Panc1 (cell line): ENCODE results near the gene IFNAR2. TPM values are rescaled to one million over a fixed set of nuclear protein-coding genes. Genes with fewer than 3 reads are reported as not detected.

Experiments used
- ATAC-seq: fragments of 200-7000 bp; cut with Tn5 transposase; 2 replicates; pipeline ENCODE4 v1.9.1; 2020; ENCODE audit warnings: mild to moderate bottlenecking, moderate library complexity
- BruUV-seq: library from RNA; stranded (reverse); fragments of 400-500 nt; replicated peaks from 2 replicates; lab custom pipeline; 2021; lab: Mats Ljungman, UMichigan
- CTCF ChIA-PET: fragments of 300-600 bp; sonication (Branson Sonifier 250); formaldehyde crosslinking; loops from one replicate; lab custom pipeline; 2022; ENCODE audit warnings: antibody characterized with exemption; lab: Charles Lee
- POLR2A ChIA-PET: fragments of 300-600 bp; sonication (Branson Sonifier 250); formaldehyde crosslinking; loops from one replicate; lab custom pipeline; 2022; ENCODE audit warnings: antibody characterized with exemption; lab: Charles Lee
- DNase-seq: peaks from one replicate; pipeline ENCODE4 v3.0.0-alpha.2; 2010; ENCODE audit warnings: low read depth, low spot score
- H3K27ac ChIP-seq: 2 replicates; pipeline ENCODE4 v1.5.1; 2011; ENCODE audit warnings: mild to moderate bottlenecking, low read length, inconsistent platforms
- H3K27me3 ChIP-seq: fragments of 200-500 bp; sonication (Bioruptor generic); 2 replicates; pipeline ENCODE4 v1.6.0; 2014; ENCODE audit warnings: low read length, inconsistent platforms; ENCODE audit not compliant: control insufficient read depth, insufficient read depth
- H3K36me3 ChIP-seq: fragments of 200-500 bp; sonication (Bioruptor generic); 2 replicates; pipeline ENCODE4 v1.5.1; 2014; ENCODE audit warnings: inconsistent platforms, mild to moderate bottlenecking, low read length, moderate library complexity; ENCODE audit not compliant: control insufficient read depth, insufficient read depth
- H3K4me1 ChIP-seq: 2 replicates; pipeline ENCODE4 v1.5.1; 2011; ENCODE audit warnings: inconsistent platforms, mild to moderate bottlenecking, low read length, moderate library complexity; ENCODE audit not compliant: control insufficient read depth, insufficient read depth
- H3K4me3 ChIP-seq, 2 experiments: 2 replicates each; pipeline ENCODE4 v1.5.1; 2011 to 2012; ENCODE audit warnings: low read depth in 2 of 2, low read length in 2 of 2, mild to moderate bottlenecking in 2 of 2, inconsistent platforms in 1 of 2, moderate library complexity in 1 of 2
- H3K9me3 ChIP-seq: fragments of 200-500 bp; sonication (Bioruptor generic); 2 replicates; pipeline ENCODE4 v1.5.1; 2014; ENCODE audit warnings: low read depth, mild to moderate bottlenecking, inconsistent platforms, low read length, moderate library complexity; ENCODE audit not compliant: control insufficient read depth, insufficient read depth
- POLR2AphosphoS5 ChIP-seq: IDR thresholded peaks from 2 replicates; pipeline ENCODE4 v1.6.1; 2012; ENCODE audit warnings: mild to moderate bottlenecking, low read depth, low read length, moderate library complexity
- SIN3A ChIP-seq: IDR thresholded peaks from 2 replicates; pipeline ENCODE4 v1.6.1; 2012; ENCODE audit warnings: low read depth, mild to moderate bottlenecking, low read length, moderate library complexity, borderline replicate concordance; ENCODE audit not compliant: insufficient read depth
- TCF7L2 ChIP-seq: IDR thresholded peaks from 2 replicates; pipeline ENCODE4 v1.6.1; 2011; ENCODE audit warnings: mild to moderate bottlenecking, low read depth, low read length, inconsistent platforms
- in situ Hi-C: cut with HindIII; loops from 2 replicates; pipeline ENCODE4 v1.10.0; 2016; ENCODE audit warnings: low sequenced_read_pairs, low pct_unique_long_range_greater_than_20kb
- intact Hi-C: fragments of 100-400 bp; cut with micrococcal nuclease; formaldehyde crosslinking; loops from one replicate; pipeline ENCODE4 v1.10.0; 2022; ENCODE audit not compliant: unreplicated experiment
- total RNA-seq: library from RNA; stranded (reverse); gene quantifications from one replicate; pipeline ENCODE4 v1.2.1, GENCODE V29; 2021; ENCODE audit not compliant: unreplicated experiment
- TF ChIP-seq, protein P1 (sequence below): fragments of 450-650 bp; IDR thresholded peaks from 2 replicates; pipeline ENCODE4 v1.5.1; 2017; ENCODE audit warnings: mild to moderate bottlenecking
- TF ChIP-seq, protein P2 (sequence below), 2 experiments: IDR thresholded peaks; 2 replicates each; pipeline ENCODE4 v1.6.1; 2011 to 2012; ENCODE audit warnings: low read depth in 2 of 2, control low read depth in 1 of 2, low read length in 1 of 2, mild to moderate bottlenecking in 1 of 2, moderate library complexity in 1 of 2; ENCODE audit not compliant: insufficient read depth in 1 of 2

IFNAR2 gene
- total RNA-seq, 1 experiment from 2014 or later = 18.2 TPM

DNA sequence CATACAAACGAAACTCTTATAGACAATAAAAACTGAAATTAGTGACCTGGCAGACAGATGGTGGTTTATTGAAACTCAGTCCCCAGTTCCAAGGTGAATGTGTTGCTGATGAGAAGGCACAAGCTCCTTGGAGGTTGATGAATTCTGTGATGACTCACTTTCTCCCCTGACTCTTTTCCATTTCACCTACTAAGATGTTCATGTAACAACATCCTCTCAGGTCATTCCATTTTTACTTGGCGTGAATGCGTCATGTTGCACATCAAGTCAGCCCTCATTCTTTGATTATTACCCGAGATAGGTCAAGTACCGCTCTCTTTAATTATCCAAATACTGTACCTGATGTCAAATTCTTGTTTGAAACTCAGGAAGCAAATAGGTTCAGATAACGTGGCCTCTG is 26.3 kb downstream of the IFNAR2 start:
- Histone ChIP-seq H3K27me3 (no peaks in the 10 kb centered on the region), H3K4me3 (no peak overlapping the region), H3K4me1 (no peaks in the 10 kb centered on the region), H3K9me3 (no peaks in the 10 kb centered on the region), H3K36me3 (no peaks in the 10 kb centered on the region; the same call in 1 of the 2 replicates), H3K27ac (no peak overlapping the region)
- ChIA-PET CTCF (no interaction called here), POLR2A (no interaction called here)
- BruUV-seq = no TSS peak
- ATAC-seq = no peak
- TF ChIP-seq, protein P1, sequence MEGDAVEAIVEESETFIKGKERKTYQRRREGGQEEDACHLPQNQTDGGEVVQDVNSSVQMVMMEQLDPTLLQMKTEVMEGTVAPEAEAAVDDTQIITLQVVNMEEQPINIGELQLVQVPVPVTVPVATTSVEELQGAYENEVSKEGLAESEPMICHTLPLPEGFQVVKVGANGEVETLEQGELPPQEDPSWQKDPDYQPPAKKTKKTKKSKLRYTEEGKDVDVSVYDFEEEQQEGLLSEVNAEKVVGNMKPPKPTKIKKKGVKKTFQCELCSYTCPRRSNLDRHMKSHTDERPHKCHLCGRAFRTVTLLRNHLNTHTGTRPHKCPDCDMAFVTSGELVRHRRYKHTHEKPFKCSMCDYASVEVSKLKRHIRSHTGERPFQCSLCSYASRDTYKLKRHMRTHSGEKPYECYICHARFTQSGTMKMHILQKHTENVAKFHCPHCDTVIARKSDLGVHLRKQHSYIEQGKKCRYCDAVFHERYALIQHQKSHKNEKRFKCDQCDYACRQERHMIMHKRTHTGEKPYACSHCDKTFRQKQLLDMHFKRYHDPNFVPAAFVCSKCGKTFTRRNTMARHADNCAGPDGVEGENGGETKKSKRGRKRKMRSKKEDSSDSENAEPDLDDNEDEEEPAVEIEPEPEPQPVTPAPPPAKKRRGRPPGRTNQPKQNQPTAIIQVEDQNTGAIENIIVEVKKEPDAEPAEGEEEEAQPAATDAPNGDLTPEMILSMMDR = no peak
- TF ChIP-seq, protein P2, sequence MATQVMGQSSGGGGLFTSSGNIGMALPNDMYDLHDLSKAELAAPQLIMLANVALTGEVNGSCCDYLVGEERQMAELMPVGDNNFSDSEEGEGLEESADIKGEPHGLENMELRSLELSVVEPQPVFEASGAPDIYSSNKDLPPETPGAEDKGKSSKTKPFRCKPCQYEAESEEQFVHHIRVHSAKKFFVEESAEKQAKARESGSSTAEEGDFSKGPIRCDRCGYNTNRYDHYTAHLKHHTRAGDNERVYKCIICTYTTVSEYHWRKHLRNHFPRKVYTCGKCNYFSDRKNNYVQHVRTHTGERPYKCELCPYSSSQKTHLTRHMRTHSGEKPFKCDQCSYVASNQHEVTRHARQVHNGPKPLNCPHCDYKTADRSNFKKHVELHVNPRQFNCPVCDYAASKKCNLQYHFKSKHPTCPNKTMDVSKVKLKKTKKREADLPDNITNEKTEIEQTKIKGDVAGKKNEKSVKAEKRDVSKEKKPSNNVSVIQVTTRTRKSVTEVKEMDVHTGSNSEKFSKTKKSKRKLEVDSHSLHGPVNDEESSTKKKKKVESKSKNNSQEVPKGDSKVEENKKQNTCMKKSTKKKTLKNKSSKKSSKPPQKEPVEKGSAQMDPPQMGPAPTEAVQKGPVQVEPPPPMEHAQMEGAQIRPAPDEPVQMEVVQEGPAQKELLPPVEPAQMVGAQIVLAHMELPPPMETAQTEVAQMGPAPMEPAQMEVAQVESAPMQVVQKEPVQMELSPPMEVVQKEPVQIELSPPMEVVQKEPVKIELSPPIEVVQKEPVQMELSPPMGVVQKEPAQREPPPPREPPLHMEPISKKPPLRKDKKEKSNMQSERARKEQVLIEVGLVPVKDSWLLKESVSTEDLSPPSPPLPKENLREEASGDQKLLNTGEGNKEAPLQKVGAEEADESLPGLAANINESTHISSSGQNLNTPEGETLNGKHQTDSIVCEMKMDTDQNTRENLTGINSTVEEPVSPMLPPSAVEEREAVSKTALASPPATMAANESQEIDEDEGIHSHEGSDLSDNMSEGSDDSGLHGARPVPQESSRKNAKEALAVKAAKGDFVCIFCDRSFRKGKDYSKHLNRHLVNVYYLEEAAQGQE (IDR thresholded peaks at IDR 0.05; ENCODE audit: insufficient read depth in 1 of 2, low read depth in 2 of 2, low read length in 1 of 2) = no peak
- TF ChIP-seq SIN3A = no peak
- TF ChIP-seq TCF7L2 = no peak
- no peak for TF ChIP-seq POLR2AphosphoS5
- in situ Hi-C loops (no loop called here), intact Hi-C loops (no loop called here)
- no peak for DNase-seq

- ChIA-PET CTCF (no interaction called here), POLR2A (no interaction called here)
- Histone ChIP-seq H3K27me3 (no peaks in the 10 kb centered on the region), H3K27ac (no peak overlapping the region), H3K4me1 (no peaks in the 10 kb centered on the region), H3K9me3 (no peaks in the 10 kb centered on the region), H3K4me3 (no peak overlapping the region), H3K36me3 (no peaks in the 10 kb centered on the region)
- no TSS peak for BruUV-seq
- no peak for TF ChIP-seq TCF7L2
- TF ChIP-seq POLR2AphosphoS5 = no peak
- TF ChIP-seq, protein P2 (IDR thresholded peaks at IDR 0.05; ENCODE audit: insufficient read depth in 1 of 2, low read depth in 2 of 2, low read length in 1 of 2) = no peak
- TF ChIP-seq SIN3A = no peak
- TF ChIP-seq, protein P1 = no peak
- no peak for ATAC-seq
- in situ Hi-C loops = no loop called here
- intact Hi-C loops = no loop called here
- no peak for DNase-seq
Observed at GRCh38 chr21:33257094-33257803, 27.5 kb downstream of the IFNAR2 start.
